Posterior cingulate gyrus (tissue), 11 donors: ENCODE measurements around the gene DENND1A.

Experiments used
- DNase-seq, 10 donors: peaks; one replicate each; pipeline versions ENCODE4 v3.0.0 to v3.0.0-alpha.2; 2020 to 2021; ENCODE audit warnings: mixed read lengths in 3 of 10
- intact Hi-C: fragments of 100-400 bp; cut with DNase I; formaldehyde crosslinking; loops from one replicate; pipeline ENCODE4 v1.15.1; 2023

Gene DENND1A

DNA sequence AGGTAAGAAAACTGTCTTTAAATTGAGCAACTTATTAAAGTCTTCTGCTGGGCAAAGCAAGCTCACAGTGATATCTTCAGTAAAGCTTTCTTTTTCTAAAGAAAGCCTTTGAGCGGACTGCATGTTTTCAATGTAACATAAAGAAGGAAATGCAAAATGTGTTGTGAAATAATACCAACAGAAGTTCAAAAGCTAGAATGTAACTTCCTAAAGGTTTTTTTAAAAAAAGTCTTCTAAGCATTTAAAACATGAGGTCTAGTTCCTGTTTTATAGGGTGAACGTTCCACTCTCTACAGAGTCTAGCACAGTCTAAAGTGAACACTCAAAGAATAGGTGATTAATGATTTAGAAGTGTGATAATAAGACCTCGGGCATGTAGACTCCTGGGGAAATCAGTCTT, 62.9 kb downstream of the DENND1A start:
- no peak for DNase-seq
- intact Hi-C loops, result loop anchor here (10.0 kb wide), 1 partner anchor 112 kb away; no protein-coding TSS in a partner anchor

- DNase-seq, result no peak
Observed at GRCh38 chr9:123866497-123866896, 63.4 kb downstream of the DENND1A start.

GRCh38 chr9:123865226-123866000, 64.5 kb downstream of the DENND1A start:
- no peak for DNase-seq
- intact Hi-C loops, result loop anchor here (10.0 kb wide), 1 partner anchor 111 kb away; no protein-coding TSS in a partner anchor

More at GRCh38 chr9:123866497-123866896, 63.4 kb downstream of the DENND1A start:
- intact Hi-C loops, result loop anchor here (10.0 kb wide), 1 partner anchor 112 kb away; no protein-coding TSS in a partner anchor

DNA sequence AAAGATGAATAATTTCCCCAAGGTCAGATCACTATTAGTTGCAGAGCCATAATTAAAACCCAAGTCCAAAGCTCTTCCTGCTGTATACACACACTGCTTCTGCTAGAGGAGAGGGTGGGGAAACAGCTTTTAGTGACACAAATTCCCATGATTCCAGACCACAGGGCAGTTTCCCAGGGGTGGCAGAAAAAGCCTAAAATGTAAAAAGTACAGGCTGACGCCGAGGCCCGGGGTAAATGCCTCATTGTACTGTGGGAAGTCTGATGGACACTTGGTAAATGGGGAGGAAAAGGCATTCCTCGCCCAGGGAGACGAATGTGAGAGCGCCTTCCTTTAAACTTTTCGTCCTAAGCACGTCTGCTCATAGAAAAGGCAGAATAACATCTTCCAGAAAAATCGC, 65.7 kb downstream of the DENND1A start:
- intact Hi-C loops, result loop anchor here (10.0 kb wide), 1 partner anchor 109 kb away; no protein-coding TSS in a partner anchor
- no peak for DNase-seq

GRCh38 chr9:123863164-123863855, 66.6 kb downstream of the DENND1A start:
- intact Hi-C loops, result loop anchor here (10.0 kb wide), 1 partner anchor 109 kb away; no protein-coding TSS in a partner anchor
- DNase-seq, result no peak

- DNase-seq, result no peak
- intact Hi-C loops, result loop anchor here (10.0 kb wide), 1 partner anchor 107 kb away; no protein-coding TSS in a partner anchor
Observed at GRCh38 chr9:123861756-123862120, 68.2 kb downstream of the DENND1A start.

GRCh38 chr9:123861086-123861755, 68.7 kb downstream of the DENND1A start:
- intact Hi-C loops, result loop anchor here (10.0 kb wide), 1 partner anchor 106 kb away; no protein-coding TSS in a partner anchor
- no peak for DNase-seq

- no peak for DNase-seq
Observed at GRCh38 chr9:123860603-123861002, 69.3 kb downstream of the DENND1A start.

DNA sequence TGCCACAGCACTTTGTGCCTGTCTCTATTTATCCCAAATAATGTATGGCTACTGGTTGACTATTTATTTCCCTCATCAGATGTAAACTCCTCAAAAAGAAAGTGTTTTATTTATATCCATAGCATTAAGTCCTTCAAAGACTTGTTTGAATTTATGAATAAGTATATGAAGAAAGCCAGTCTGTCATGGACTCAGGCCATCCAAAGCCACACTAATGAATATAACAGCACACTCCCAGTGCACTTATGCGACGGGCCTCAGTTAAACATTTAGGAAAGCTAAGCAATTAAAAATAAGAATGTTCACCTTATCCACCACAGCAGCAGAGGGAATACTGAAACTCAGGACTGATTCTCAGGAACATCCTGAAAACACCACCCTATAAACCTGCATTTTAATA, 77.5 kb downstream of the DENND1A start:
- intact Hi-C loops, result no loop called here
- DNase-seq, result no peak

More at GRCh38 chr9:123860603-123861002, 69.3 kb downstream of the DENND1A start:
- intact Hi-C loops, result loop anchor here (10.0 kb wide), 1 partner anchor 106 kb away; no protein-coding TSS in a partner anchor

- no peak for DNase-seq
- intact Hi-C loops, result no loop called here
Observed at GRCh38 chr9:123851851-123852250, 78.1 kb downstream of the DENND1A start.

DNA sequence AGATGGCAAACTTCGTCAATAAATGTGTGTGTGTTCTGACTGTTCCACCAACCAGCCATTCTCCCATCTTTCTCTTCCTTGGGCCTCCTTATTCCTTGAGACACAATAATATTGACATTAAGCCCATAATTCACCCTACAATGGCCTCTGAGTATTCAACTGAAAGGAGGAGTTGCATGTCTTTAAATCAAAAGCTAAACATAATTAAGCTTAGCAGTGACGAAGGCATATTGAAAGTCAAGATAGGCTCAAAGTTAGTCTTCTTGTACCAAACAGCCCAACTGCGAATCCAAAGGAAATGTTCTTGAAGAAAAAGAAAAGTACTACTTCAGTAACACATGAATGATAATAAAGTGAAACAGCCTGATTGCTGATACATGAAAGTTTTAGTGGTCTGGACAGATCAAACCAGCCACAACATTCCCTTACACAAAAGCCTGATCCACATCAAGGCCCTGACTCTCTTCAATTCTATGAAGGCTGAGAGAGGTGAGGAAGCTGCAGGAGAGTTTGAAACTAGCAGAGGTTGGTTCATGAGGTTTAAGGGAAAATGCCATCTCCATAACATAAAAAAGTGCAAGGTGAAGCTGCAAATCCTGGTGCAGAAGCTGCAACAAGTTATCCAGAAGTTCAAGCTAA, 81.4 kb downstream of the DENND1A start:
- intact Hi-C loops, result no loop called here

DNA sequence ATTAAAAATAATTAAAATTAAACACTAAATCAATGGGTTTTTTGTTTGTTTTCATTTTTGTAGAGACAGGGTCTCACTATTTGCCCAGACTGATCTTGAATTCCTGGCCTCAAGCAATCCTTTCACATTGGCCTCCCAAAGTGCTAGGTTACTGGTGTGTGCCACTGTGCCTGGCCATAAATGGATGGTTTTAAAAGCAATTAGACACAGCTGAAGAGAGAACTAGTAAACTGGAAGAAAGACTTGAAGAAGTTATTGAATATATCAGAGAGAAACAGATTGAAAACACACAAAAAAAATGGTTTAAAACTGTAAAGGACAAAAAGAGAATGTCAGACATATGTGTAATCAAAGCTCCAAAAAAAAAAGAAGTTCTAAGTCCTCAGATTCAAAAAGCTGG, 83.0 kb downstream of the DENND1A start:
- no peak for DNase-seq
- intact Hi-C loops, result no loop called here

More for the DNA sequence above, 81.4 kb downstream of the DENND1A start:
- no peak for DNase-seq

- no peak for DNase-seq
- intact Hi-C loops, result no loop called here
Observed at GRCh38 chr9:123843703-123844102, 86.2 kb downstream of the DENND1A start.

GRCh38 chr9:123835821-123836220, 94.1 kb downstream of the DENND1A start:
- DNase-seq, result no peak
- intact Hi-C loops, result no loop called here

GRCh38 chr9:123834889-123835562, 94.9 kb downstream of the DENND1A start:
- no peak for DNase-seq
- intact Hi-C loops, result no loop called here

GRCh38 chr9:123834218-123834888, 95.6 kb downstream of the DENND1A start:
- no peak for DNase-seq
- intact Hi-C loops, result no loop called here

GRCh38 chr9:123832858-123833650, 96.9 kb downstream of the DENND1A start:
- intact Hi-C loops, result no loop called here
- DNase-seq, result no peak

DNA sequence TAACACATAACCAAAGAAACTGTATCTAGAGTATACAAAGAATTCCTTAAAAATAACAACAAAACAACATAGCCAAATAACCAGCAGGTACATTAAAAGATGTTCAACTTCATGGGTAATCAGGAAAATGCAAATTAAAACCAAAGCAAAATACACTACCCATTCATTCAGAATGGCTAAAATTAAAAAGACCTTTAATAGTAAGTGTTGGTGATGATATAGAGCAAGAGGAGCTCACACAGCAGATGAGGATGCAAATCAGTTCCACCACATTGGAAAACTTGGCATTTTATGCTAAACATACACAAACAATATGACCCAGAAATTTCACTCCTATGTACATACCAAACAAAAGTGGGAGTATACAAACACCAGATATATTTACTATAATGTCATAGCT, 97.8 kb downstream of the DENND1A start:
- intact Hi-C loops, result no loop called here
- no peak for DNase-seq
